HG03378 (cell line): Measurements from ENCODE around the gene CA10.

Experiments
- ATAC-seq: cut with Tn5 transposase; IDR thresholded peaks from one replicate; pipeline ENCODE4 v1.9.1; 2021; ENCODE audit warnings: mild to moderate bottlenecking, moderate library complexity; ENCODE audit not compliant: unreplicated experiment

Gene CA10

DNA sequence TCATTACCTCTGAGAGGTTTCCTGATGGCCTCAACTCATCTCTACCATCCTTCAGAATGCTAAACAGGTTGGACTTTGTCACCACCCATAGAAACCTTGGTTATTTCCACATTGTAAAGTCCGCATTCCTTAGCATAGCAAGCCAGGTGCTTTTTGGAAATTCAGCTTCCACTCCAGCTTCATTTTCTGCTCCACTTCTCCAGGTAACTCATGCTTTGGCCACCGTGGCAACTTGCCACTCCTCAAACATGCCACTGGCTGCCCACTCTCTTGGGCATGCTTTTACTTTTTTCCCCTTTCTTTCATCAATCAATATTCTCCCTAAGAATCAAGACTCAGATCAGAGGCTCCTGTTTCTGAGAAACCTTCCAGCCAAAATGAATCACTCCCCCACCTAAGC, 203.3 kb downstream of the CA10 start:
- ATAC-seq = no peak

DNA sequence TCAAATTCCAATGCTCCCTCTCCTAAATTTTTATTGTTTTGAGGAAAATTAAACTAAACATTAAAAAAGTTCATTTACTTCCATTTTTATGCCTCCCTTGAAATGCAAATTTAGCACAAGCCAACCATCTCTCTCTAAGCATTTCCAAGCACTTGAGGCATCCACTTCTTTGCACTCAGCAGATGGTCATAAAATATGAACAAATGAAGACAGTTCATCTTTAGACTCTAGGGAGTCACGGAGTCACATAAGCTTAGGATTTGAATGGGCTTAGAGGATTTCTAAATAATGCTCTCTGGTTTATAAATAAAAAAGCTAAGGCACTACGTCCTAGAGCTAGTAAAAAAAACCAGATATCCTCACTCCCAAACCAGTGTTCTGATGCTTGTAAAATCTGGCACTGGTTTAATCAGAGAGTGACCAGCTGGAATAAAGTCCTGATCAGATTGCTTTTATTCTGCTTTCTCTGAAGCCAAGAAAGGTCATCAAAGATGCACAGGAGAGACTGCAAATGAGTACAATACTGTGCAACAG, 204.2 kb downstream of the CA10 start:
- ATAC-seq = no peak

DNA sequence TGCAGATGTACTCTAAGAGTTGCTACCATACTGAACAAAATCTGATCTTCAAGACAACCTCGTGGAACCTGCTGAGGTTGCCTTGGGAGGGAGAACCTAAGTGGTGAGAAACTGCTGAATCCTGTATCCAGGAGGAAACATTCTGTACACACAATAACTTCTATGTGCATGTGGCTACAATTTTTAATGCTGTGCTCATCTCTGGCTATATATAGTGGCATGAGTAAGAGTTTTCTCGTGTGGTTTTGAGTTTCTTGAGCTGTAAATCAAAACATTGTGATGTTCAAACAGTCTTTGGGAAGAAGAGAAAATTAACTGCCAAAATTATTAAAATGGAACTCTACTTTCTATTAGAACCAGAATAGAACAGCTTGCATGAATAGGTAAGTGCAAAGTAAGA, 206.8 kb downstream of the CA10 start:
- ATAC-seq = no peak

DNA sequence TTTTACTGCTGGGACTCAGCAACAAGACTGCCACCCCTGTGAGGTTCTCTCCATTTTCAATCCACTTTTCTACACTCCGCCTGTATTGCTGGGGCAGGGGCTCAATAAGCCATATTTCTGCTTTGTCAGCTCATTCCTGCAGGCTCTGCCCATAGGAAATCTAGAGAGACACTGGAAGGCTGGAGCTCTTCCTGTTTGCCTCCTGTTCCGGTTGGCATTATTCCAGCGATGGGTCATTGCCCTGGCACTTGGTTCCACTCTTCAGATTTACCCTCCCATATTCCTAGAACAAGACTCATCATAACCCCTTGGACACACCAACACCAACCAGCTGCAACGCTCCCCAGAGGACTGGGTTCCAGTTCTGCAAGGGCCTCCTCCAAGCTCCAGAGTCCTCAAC, 210.4 kb downstream of the CA10 start:
- ATAC-seq = no peak

DNA sequence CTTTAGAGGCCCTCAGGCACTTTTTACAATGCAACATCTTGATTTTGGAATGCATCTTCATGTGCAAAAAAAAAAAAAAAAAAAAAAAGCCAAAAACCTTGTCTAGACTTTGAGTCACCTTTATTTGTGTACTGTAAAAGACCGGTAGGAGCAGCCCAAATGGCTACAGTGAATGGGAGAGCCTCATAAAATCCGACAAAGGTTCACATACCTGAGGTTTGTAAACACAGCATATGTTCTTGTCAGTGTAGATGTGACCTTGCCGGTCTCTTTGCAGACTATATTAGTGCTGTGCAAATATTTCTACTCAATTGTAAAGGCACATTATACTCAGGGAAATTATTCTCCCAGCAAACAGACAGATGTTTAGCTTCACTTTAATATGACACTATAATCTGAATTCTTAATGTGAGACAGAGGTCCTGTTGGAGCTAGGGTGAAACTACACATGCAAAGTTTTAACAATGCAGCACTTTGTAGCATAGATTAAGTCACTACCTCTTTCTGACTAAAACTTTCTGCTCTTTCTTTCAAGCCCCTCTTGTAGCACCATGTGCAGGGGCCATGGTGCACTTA, 211.3 kb downstream of the CA10 start:
- no peak for ATAC-seq

DNA sequence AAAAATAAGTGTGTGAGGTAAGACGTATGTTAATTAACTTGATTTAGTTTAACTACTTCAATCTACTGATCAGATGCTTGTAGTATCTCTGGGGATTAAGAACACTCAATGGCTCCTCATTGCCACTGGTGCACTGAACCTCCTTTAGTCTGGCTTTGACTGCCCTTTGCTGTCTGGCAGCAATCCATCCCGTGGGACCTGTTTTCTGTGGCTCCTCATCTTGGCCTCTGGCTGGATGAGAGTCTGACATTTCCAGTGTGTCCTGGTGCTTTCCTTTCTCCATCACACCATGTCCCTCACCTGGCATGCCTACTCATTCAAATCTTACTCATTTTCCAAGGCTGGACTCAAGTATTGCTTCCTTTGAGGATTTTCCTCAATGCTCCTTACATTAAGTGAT, 212.2 kb downstream of the CA10 start:
- ATAC-seq = no peak

DNA sequence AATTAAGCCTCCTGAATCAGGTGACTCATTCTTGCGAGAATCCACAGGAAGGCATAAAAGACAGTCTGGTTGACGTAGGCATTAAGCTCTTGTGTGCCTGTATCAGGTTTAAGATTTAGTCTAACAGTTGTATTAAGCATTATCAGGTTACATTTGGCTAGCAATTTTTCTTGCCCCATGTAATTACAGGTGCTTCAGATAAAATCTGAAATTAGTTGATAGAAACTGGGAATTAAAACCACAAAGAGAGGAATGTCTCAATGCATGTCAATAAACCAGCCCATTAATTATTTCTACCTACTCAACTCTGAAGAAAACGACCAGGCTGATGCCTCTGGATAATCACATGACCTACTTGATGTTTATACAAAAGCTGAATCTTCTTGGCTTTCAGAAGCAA, 217.2 kb downstream of the CA10 start:
- ATAC-seq = no peak

DNA sequence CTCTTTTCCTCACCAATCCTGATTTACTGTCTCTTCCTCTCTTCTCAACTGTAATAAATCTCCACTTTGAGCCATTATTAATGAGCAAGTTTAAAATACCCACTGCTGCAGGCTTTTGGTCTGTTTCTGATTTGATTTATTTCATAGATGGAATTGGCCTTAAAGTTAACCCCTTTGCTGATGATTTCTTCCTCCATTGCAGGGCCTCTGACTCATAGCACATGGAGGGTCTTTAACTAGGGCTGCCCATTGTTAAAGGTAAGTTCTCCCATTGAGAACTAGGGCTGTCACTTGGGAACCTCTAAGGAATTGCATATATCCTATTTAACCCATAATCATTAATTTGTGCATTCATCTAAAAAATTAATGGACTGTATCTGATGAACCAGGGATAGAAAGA, 221.2 kb downstream of the CA10 start:
- no peak for ATAC-seq

DNA sequence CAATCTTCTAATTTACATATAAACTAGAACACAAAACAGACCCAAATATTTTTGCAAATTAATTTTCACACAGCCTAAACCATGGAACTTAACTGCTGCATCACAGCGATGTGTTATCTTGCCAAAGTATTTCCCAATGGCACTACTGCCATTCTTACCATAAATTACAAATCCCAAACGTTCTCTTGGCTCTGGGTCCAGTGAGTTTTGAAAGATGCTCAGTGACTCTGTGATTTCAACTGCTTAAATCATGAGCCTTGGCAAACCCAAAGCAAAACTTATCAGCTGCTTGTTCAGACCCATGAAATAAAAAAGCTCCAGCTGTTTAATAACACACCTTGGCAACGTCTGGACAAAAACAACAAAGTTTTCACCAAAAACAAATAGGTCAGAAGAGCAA, 223.0 kb downstream of the CA10 start:
- ATAC-seq = no peak

DNA sequence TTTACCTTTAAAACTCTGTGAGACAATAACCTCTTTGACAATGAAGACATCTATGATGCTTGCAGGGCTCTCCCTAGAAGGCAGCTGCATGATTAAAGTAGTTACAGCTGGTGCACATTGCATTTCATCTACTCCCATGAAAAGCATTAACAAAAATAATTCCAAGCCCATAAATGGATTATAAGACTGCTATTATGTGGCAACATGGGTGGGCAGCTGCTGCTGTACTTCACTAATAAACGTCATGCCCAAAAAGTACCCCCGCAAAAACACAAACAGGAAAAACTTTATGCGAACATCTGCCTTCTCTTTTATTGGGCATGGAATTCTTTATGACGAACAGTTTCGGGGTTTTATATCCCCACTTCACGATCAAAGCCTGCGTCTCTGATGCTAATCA, 224.9 kb downstream of the CA10 start:
- ATAC-seq = no peak

DNA sequence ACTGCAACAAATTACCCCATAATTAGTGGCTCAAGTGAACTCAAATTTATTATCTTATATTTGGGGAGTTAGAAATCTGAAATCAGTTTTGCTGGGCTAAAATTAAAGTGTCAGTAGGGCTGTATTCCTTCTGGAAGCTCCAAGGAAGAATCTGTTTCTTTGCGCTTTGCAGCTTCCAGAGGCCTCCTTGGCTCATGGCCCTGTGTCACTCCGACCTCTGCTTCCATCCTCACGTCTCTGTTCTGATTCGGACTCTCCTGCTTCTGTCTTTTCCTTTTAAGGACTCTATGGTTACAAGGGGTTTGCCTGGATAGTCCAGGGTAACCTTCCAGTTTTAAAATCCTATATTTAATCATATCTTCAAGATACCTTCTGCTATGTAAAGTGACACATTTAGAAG, 232.1 kb downstream of the CA10 start:
- ATAC-seq = no peak

DNA sequence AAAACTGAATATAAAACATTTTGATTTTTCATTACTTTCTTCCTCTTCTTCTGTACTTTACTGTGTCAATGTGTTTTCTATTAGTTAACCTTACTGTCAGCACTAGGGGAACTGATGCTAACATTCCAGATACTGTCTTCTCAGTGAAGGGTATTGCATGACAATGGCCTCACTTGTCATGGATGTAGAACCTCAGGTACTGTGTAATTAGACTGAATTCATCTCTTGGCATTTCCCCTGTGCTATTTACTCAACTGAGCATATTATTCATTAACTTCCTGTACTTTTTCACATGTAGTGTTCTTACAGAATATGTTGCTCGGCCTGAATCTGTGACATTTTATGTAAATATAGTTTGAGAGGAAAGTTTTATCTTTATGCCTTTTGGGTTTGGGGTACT, 237.0 kb downstream of the CA10 start:
- ATAC-seq = no peak

DNA sequence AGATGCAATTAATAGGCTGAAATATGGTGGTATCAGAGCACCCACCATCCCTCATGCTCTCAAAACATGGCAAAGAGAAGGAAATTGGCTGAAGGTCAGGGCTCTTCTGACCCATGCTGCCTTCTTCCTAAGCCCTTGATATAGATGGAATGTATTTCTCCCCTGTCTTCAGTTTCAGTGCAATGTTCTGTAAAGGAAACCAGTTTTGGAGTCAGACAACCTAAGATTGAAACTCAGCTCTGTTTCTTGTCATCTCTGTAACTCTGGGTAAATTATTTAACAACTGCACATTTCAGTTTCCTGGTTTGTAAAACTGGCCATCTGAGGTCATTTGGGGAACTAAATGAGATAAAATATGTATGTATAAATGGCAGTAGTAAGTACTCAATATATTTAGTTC, 243.9 kb downstream of the CA10 start:
- no peak for ATAC-seq

DNA sequence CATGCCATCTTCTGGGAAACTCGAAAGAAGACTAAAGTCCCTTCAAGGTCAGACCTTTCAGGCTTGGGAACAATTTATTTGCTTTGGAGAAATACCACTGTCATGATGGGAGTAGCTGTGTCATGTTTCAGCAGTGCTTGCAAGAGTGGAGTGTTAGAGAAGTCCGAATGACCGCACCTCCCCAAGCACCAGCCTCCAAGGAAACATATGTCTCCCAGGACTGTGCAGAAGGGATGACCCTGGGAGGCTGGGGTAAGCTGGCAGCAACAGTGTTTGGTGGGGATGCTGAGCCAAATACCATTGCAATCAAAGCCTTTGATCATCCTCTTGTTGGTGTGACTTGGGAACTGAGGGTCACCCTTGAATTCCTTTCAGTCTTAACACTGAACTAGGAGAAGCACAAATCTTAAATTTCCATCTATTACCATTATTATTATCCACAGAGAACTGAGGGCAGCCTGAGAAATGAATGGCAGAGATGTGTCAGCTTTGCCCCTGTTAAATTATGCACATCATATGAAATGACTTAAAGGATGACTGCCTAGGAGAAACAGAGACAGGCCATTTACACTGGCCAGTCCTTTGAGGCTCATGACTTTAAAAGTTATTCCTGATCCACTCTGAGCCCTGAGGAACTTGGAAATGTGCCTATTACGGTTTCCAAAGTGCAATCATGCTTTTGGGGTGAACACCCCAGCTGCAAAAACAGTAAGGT, 244.9 kb downstream of the CA10 start:
- ATAC-seq = no peak

DNA sequence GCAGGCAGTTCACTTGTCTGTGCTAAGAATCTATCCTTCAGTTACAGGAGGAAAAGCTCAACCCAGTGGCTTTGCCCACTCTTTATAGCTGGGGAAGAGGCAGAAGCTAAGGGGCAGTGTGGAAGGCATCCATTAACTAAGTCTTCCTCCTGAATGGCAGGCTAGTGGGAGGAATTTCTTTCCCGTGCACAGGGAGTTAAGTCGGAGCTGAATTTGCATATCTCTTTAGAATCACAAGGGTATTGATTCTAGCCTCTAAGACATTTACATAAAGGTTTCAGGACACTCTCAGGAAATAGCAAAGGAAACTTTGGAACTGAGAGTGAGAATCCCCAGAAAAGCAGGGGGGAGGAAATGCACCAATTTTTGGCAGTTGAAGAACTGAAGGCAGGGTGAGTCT, 245.6 kb downstream of the CA10 start:
- ATAC-seq = no peak

DNA sequence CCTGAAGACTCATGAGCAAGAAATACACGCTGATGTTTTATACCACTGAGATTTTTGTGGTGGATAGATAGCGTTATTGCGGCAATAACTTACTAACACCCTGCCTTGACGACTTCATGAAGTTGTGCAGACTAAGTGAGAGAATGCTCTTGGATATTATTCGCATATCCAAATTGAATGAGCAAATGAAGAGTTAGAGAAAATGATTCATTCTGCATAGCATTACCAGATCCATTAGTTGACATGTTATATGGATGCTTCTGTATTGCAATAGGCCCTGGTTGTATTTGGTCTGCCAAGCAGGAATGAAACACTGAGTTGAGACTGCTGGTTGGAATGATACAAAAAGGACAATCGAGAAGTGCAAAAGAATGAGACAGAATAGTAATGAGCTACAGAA, 247.3 kb downstream of the CA10 start:
- no peak for ATAC-seq

DNA sequence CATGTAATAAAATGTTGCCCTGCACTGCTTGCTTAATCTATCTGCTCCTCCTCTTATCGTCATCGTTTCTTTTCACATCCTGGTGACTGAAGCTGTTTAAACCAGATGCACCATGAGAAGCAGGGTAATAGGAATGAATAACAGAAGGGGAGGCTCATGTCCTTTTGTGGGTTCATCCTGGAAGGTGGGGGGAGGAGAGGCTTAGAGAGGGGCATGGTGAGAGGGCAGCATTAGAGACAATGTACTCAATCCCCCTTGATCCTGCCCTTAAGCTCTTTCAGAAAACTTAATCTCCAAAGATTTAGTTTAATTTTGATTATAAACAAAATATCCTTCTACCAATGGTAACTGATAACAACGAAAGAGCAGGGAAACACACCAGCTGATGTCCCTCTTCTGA, 248.5 kb downstream of the CA10 start:
- ATAC-seq = no peak

DNA sequence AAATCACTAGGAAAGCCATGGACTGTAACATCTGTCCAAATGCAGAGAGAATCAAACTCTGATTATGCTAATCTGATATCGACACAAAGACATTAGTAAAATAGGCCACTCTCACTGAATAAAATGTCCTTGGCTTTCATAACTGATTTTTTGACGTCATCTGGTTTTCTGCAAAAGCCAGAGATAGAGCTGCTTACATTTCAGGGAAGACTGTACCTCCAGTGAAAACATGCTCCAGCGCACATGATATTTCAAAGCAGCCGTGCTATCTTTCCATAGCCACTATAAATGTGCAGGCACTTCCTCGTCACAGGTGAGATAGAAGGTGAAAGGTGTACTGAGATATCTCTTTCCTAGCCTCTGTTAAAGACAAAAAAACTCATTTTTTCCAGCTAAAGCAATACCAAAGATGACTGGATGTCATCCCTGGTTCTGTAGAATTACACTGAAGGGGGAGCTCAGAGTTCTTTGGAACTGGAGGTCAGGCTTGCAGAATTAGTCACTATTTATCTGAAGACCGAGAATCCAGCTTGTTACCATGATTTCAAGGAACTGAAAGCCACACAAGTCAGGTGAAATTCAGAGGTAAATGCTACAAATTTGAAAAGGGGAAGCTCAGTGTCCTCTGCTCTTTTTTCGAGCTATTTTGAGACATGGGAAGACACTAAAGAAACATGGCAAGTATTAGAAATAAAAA, 249.5 kb downstream of the CA10 start:
- no peak for ATAC-seq

DNA sequence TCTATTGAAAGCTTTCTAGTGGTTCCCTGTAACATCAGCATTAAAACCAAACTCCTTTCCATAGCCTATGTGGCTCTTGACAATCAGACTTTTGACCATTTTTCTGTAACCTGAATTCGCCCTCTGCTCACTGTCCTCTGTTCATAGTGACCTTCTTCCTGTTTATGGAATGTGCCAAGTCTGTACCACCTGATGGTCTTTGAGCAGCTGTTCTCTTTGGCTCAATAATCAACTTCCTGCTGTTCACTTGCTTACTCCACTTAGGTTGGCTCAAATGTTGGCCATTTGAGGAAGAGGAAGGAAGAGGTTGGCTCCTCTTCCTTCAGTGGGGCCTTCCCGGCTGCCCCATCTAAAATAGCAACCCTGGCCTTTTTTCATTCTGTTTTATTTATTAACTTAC, 251.5 kb downstream of the CA10 start:
- no peak for ATAC-seq

DNA sequence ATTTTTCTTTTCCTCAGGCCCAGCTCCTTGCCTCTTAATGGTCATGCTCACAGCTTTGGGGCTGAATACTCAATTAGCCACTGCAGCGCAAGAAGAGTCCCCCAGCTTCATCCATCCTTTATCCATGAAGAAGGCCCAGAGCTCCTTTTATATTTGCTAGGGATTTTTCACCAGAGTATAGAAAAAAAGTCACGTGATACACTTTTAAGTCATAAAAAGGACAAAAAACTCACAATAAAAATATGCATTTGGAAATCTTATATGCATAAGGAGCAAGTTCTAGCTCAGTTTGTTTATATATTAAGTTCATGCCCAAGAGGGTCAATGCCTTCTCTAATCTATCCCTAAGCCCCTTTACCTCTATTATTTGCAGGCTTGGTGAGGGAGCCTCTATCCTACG, 254.1 kb downstream of the CA10 start:
- no peak for ATAC-seq

DNA sequence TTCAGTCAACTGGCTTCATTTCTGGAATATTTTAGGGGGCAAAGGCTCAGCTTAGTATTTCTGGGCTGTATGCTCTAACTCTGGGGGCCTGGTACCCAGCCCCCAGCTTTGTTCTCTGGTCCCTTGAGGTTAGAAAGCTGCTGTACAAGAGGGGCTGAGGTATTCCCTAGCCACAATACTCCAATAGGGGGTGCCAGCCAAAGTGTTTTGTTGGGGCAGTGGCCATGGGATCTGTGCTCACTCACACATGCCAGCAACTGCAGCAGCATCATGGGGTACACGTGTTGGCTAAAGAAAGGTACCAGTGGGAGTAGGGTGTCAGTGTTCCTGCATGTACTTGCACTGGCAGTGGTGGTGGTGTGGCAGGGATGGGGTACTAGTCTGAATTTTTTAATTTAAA, 257.3 kb downstream of the CA10 start:
- no peak for ATAC-seq

DNA sequence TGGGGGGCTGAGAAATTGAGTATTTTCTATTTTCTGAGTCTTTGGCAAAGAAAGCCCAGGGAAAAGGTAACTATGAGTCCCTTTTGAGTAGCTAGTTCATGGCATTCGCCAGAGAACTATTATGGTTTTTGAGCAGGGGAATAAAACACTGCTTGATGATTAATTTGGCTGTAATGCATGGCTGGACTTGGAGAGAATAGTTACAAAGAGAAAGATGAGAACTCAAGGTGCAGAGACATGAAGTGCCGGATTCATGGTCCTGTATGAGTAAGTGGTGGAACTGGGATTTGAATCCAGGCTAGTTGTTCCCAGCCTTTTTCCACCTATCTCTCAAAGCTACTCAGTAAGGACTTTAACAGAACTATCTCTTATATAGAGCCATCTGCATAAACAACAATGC, 266.6 kb downstream of the CA10 start:
- ATAC-seq = no peak
